ENCODE measurements around the gene SC5D. TPM values are rescaled to one million over a fixed set of nuclear protein-coding genes. Genes with fewer than 3 reads are reported as not detected.

The SC5D gene
- total and polyA plus RNA-seq, 2 of the 4 experiments (the other 2 are of a cell fraction) = 21.3 to 21.7 TPM

DNA sequence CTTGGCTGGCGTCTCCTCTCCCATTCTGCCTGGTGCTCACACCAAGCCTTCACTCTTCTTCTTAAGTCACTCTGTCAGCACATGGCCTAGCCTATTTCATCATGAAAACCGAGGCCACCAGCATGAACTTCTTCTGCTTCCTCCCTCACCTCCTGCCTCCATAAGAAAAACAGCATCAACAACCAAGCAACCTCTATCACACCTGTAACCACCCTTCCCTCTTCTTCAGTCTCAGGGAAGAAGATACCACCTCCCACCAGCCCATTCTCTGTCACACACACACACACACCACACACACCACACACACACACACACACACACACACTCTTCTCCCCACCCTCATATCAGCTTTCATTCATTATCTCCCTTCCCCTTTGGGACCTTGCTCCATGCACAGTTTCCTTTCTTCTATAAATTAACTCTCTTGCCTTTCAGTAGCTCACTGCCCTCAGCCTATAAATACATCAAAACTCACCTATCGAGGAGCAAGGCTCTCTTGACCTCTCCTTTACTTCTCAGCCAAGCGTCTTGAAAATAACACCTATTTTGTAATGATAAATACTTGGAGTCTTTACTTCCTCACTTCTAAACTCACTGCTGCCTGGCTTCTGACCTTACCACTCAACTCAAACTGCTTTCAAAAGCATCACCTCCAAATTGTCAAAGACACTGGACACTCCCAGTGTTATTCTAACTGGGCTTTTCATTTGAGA lies 36.6 kb downstream of the SC5D start:
- no peaks in the 10 kb centered on the region for H3K9me3 ChIP-seq (ENCODE audit: control insufficient read depth, insufficient read depth, low read length)
- no peak overlapping the region for H4K5ac ChIP-seq (ENCODE audit: low read depth, low read length)
- in situ Hi-C loops (cut with MboI; ENCODE audit: low sequenced_read_pairs) (no loop called here), intact Hi-C loops (cut with micrococcal nuclease) (no loop called here), dilution Hi-C loops (cut with HindIII; ENCODE audit: low sequenced_read_pairs, unreplicated experiment) (no loop called here)
- H2AK9ac ChIP-seq (replicated peaks; ENCODE audit: low read depth, low read length, poor library complexity) = no peak overlapping the region
- H3K27me3 ChIP-seq (ENCODE audit: control insufficient read depth, insufficient read depth, low read length) = peaks cover 37% of the 10 kb centered on the region
- WGBS, 2 experiments (ENCODE audit: extremely low coverage in 2 of 2, insufficient read length in 1 of 2) = 67% methylated on average over 1 of the region's 4 CpGs; no CpG with 5 or more reads in 1 of the 2 experiments
- no peak for ATAC-seq (ENCODE audit: low read depth)
- TF ChIP-seq RFX5 (IDR thresholded peaks at IDR 0.05; ENCODE audit: low read depth, low read length) = no peak
- TF ChIP-seq CHD1 (IDR thresholded peaks at IDR 0.05; ENCODE audit: low read depth, low read length) = no peak
- no peak for TF ChIP-seq NFE2L2 (IDR thresholded peaks at IDR 0.05; ENCODE audit: low read depth, low read length)
- H2BK120ac ChIP-seq (ENCODE audit: low read depth, low read length) = no peak overlapping the region
- no peak overlapping the region for H2BK15ac ChIP-seq (ENCODE audit: low read depth, low read length)
- no peak overlapping the region for H4K91ac ChIP-seq (ENCODE audit: insufficient read depth, low read depth, low read length)
- no peak overlapping the region for H3K4me3 ChIP-seq (ENCODE audit: insufficient read depth, low read depth, low read length)
- no peak overlapping the region for H3K9ac ChIP-seq (ENCODE audit: low read depth, low read length)
- BruUV-seq (replicated peaks) = no TSS peak
- no peak overlapping the region for H3K14ac ChIP-seq (replicated peaks; ENCODE audit: low read depth, low read length)
- ChIA-PET CTCF (no interaction called here), POLR2A (ENCODE audit: unreplicated experiment) (no interaction called here)
- no peak overlapping the region for H3K18ac ChIP-seq (ENCODE audit: low read depth, low read length)
- H2BK20ac ChIP-seq (ENCODE audit: low read depth, low read length) = no peak overlapping the region
- no peaks in the 10 kb centered on the region for H3K9me1 ChIP-seq (ENCODE audit: insufficient read depth, low read length)
- H4K20me1 ChIP-seq (ENCODE audit: insufficient read depth, low read length) = no peaks in the 10 kb centered on the region
- no peaks in the 10 kb centered on the region for H3K79me1 ChIP-seq (ENCODE audit: low read depth in 1 of 2, low read length in 2 of 2)
- H3K4ac ChIP-seq (ENCODE audit: low read depth, low read length) = no peak overlapping the region
- no peak overlapping the region for H3K4me2 ChIP-seq (ENCODE audit: low read depth, low read length)
- H3K27ac ChIP-seq (ENCODE audit: insufficient read depth, low read length) = no peak overlapping the region
- no peak overlapping the region for H3K56ac ChIP-seq (ENCODE audit: extremely low read depth, insufficient read depth, low read length)
- H3K4me1 ChIP-seq (ENCODE audit: control insufficient read depth, insufficient read depth, low read length) = no peaks in the 10 kb centered on the region
- no peak overlapping the region for H2AK5ac ChIP-seq (ENCODE audit: low read depth, low read length)
- H4K8ac ChIP-seq (ENCODE audit: low read depth in 2 of 2, low read length in 2 of 2) = no peak overlapping the region
- H3K36me3 ChIP-seq (ENCODE audit: control insufficient read depth, insufficient read depth, low read length) = no peaks in the 10 kb centered on the region
- no peak overlapping the region for H3K23ac ChIP-seq (ENCODE audit: low read depth, low read length)
- H2AFZ ChIP-seq (replicated peaks; ENCODE audit: low read length, poor library complexity) = no peak overlapping the region
- H2BK5ac ChIP-seq (ENCODE audit: low read depth, low read length, poor library complexity, severe bottlenecking) = no peak overlapping the region
- DNase-seq = no peak
